Activated CD8-positive, alpha-beta memory T cell treated with anti-CD3 and anti-CD28 coated beads, Interleukin-2, amount 50 U/mL, for 48 hours (primary cell): ENCODE measurements around the gene CNIH3.
"Not testable (repeated sequence)": the region's sequence is repeated elsewhere in the genome, so short reads cannot be mapped to it uniquely, and the experiment has no call there.

ENCODE experiments used
- DNase-seq: peaks from one replicate; pipeline ENCODE4 v3.0.0-alpha.2; 2020

CNIH3 gene

GRCh38 chr1:224690576-224690975 lies 74.5 kb downstream of the CNIH3 start:
- no peak for DNase-seq

GRCh38 chr1:224691148-224691925 lies 75.2 kb downstream of the CNIH3 start:
- DNase-seq: no peak

GRCh38 chr1:224694969-224695368 lies 78.9 kb downstream of the CNIH3 start:
- DNase-seq: no peak

GRCh38 chr1:224696021-224696420 lies 79.9 kb downstream of the CNIH3 start:
- DNase-seq: no peak

GRCh38 chr1:224696891-224697765 lies 81.0 kb downstream of the CNIH3 start:
- no peak for DNase-seq

GRCh38 chr1:224698015-224698451 lies 81.9 kb downstream of the CNIH3 start:
- DNase-seq: no peak

GRCh38 chr1:224700918-224701531 lies 84.9 kb downstream of the CNIH3 start:
- no peak for DNase-seq

- DNase-seq: no peak
These were observed 87.6 kb downstream of the CNIH3 start for GRCh38 chr1:224703702-224704101.

- no peak for DNase-seq
These were observed 88.1 kb downstream of the CNIH3 start for GRCh38 chr1:224704107-224704735.

- no peak for DNase-seq
These were observed 89.5 kb downstream of the CNIH3 start for GRCh38 chr1:224705578-224705977.

GRCh38 chr1:224707843-224708725 lies 92.0 kb downstream of the CNIH3 start:
- no peak for DNase-seq

- DNase-seq: no peak
These were observed 94.1 kb downstream of the CNIH3 start for GRCh38 chr1:224710196-224710595.

- not testable (repeated sequence) for DNase-seq
These were observed 95.2 kb downstream of the CNIH3 start for GRCh38 chr1:224711231-224711756.

- no peak for DNase-seq
These were observed 95.8 kb downstream of the CNIH3 start for GRCh38 chr1:224711876-224712275.

GRCh38 chr1:224713228-224713627 lies 97.1 kb downstream of the CNIH3 start:
- no peak for DNase-seq

- DNase-seq: no peak
These were observed 98.4 kb downstream of the CNIH3 start for GRCh38 chr1:224714553-224714952.

GRCh38 chr1:224718470-224719053 lies 102.4 kb downstream of the CNIH3 start:
- DNase-seq: no peak

- no peak for DNase-seq
These were observed 103.6 kb downstream of the CNIH3 start for GRCh38 chr1:224719716-224720115.

GRCh38 chr1:224720216-224720615 lies 104.1 kb downstream of the CNIH3 start:
- DNase-seq: no peak

GRCh38 chr1:224721000-224721399 lies 104.9 kb downstream of the CNIH3 start:
- DNase-seq: no peak

- DNase-seq: no peak
These were observed 106.7 kb downstream of the CNIH3 start for GRCh38 chr1:224722838-224723237.
